ENCODE measurements around the gene PRR33.
A peak's percentile ranks its signal among the peaks of the same experiment; 100 is the strongest.
"Not testable (repeated sequence)": the region's sequence is repeated elsewhere in the genome, so short reads cannot be mapped to it uniquely, and the experiment has no call there.

PRR33 gene

GRCh38 chr11:1888811-1889210 lies 2.9 kb downstream of the PRR33 start:
- no peak for DNase-seq

- no peak for DNase-seq
Observed at GRCh38 chr11:1888347-1888753, 3.3 kb downstream of the PRR33 start.

DNA sequence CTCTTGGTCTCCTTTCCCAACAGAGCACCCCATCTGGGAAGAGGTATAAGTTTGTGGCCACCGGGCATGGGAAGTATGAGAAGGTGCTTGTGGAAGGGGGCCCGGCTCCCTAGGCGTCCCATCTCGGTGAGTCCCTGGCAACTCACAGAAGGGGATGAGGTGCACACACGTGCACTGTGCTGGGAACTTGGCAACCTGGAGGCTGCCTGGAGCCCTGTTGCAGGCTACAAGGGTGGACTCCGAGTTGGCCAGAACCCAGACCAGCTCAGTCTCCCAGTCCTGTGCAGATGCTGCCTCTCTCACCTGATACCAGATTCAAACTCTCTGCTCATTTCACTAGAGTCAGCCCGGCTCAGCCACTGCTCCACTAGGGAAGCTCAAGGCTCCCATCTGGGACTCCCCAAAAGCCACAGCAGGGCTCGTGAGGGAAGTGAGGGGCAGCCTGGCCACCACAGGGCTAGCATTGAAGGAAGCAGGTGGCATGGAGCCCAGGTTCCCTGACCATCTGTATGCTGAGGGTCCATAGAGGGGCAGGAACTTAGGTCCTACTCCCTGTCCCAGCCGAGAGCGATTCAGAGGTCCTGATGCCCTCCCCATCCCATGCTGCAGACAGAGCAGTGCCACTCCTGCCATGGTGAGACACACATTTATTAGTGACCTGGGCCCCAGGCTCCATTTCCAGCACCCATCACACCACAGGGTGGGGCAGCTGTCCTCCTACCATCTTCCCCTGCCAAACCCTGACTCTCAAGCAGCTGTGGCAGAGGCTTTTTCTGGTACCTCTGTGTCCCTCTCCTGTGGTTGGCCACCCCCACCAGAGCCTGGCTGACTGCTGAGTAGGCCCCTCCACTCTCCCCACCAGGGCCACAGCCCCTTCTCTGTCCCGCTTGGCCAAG lies 4.0 kb downstream of the PRR33 start:
- DNase-seq = no peak

- DNase-seq = not testable (repeated sequence)
Observed at GRCh38 chr11:1886551-1886950, 5.1 kb downstream of the PRR33 start.

DNA sequence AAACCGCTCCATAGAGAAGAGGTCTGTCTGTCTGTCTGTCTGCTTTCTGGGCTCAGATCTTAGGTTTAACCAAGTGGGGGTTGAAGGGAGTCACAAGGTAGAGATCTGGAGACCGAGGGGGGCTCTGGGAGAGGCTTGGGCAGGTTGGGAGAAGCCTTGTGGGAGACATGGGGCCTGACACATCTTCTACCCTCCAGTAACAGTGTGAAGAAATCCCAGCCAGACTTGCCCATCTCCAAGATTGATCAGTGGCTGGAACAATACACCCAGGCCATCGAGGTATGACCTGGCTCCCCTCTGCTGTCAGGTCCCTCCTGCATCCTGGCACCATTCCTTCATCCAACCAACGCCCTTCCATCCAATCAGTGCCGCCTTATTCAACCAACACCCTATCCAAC lies 7.4 kb downstream of the PRR33 start:
- DNase-seq = no peak

DNA sequence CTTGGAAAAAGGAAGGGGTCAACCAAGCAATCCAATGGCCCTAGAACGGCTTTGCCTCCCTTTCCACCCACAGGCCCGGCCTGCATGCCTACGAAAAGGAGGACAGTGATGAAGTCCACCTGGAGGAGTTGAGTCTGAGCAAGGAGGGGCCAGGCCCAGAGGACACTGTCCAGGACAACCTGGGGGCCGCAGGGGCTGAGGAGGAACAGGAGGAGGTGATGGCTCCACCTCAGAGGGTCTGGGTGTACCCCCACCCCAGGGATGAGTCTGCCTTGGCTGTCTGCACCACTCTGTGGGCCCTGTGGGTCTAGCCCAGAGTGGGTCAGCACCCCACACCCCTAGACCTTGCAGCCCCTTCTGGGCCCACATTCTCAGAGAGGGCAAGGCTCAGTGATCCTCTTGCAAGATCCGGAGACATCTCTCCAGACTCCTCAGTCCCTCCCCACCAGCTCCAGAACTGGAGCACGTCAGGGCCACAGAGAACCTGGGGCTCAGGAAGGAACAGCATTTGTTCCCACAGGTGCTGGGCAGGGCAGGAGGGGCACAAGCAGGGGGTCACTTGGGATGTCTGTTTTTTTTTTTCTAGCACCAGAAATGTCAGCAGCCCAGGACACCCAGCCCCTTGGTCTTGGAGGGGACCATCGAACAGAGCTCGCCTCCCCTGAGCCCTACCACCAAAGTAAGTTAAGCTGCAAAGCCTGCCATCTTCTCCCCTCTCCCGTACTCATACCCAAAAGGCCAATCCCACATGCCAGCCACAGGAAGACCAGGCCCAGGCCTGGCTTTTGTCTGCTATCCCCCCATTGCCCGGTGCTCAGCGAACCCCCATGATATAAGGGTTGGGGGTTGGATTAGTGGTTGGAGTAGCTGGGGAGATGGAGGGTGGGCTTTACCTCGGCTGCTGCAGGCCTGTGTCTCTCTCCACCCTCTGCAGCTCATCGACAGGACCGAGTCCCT lies 8.1 kb downstream of the PRR33 start:
- DNase-seq = no peak

DNA sequence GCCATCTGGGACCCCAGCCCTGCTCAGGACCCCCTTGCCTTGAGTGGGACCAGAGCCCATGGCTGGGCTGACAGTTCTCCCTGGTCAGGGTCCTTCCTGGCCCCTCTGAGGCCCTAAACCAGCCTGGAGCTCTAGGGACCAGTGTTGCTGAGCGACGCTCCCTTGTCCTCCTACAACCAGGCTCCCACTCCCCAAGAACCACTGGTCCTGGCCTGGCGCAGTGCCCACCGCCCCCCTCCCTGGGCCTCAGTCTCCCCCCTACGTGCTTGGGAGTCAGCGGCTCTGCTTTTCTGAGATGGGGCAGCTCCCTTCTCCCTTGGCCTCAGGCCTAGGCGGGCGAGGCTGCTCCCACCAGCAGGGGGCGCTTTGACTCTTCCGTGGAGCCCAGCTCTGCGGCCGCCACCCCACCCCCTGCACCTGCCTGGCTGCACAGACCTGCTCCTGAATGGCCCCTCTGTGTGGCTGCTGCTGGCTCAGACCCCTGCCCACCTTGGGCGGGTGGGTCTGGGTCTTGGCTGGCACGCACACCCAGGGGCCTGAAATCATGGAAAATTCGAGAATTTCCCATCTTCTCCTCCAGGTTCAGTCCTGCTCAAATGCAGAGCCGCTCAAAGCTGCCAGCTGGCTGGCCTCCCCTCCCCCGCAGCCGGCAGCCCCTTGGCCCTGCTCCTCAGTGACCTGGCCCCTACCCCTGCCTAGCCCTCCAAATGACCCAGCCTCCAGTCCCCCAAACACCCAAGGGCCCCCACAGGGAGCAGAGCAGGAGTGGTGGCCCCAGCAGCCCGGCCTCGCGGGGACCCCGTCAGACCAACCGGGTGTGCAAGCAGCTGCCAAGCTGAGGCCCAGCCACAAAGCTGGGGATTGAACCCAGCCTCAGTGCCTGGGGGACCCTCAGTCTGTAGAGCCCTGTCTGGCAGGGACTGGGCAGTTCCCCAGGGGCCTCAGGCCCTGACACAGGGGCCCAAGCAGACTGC lies 9.1 kb downstream of the PRR33 start:
- peak; percentile 40 for DNase-seq

- no peak for DNase-seq
Observed at GRCh38 chr11:1881442-1882264, 10.0 kb downstream of the PRR33 start.

GRCh38 chr11:1880746-1881441 lies 10.8 kb downstream of the PRR33 start:
- no peak for DNase-seq

DNA sequence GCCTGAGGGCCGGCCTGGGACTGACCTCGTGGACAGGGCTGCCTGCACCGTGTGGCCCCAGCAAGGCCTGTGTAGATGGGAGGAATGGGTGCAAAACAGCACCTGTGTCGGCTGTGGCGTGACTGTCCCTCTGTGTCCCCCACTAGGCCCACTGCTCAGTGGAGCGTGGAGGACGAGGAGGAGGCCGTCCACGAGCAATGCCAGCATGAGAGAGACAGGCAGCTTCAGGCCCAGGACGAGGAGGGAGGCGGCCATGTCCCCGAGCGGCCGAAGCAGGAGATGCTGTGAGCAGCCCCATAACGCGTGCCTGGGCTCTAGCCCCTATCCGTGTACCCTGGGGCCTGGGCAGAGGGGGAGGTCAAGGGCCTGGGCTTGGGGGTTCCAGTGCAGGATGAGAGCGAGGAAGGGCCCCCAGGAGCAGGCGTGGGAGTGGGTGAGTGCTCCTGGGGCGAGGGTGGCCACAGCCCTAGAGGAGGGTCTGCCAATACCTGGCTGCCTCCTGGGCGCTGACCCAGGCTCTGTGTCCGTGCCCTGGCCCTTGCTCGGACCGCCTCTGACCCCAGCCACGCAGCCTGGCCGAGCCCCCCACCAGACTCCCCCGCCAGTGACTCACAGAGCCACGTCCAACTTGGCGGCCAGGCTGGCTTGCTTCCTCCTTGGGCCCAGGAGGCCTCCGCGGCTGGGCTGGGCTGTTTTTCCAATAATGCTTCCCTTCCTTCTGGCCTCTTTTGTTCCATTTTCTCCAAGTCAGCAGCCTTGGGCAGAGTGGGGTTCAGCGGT lies 11.6 kb downstream of the PRR33 start:
- no peak for DNase-seq

DNA sequence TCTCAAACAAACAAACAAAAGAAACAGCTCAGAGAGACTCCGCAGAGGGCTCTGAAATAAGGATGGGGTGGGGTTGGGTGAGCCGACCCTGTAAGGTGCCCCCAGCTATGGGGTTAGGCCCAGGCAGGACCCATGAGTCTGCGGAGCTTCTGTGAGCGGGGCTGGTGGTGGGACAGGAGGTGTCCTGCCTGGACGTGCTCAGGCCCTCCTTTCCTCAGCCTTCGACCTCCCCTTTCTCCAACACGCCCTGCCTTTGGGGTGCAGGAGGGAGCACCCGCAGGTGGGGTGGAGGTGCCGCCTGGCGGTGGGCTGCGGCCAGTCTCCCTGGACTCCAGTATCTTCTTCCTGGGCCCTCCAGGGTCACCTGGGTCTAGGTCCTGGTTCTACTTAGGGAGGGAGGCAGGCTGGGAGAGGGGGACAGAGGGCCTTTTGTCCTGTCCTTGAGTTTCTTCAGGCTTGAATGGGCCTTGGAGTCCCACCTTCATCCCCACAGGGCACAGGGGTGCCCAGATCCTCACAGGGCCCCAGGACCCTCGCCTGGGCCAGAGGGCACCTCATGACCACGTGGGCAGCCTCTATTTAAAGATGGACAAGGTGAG lies 12.3 kb downstream of the PRR33 start:
- no peak for DNase-seq

- no peak for DNase-seq
Observed at GRCh38 chr11:1878137-1879031, 13.3 kb downstream of the PRR33 start.

GRCh38 chr11:1877211-1878136 lies 14.2 kb downstream of the PRR33 start:
- no peak for DNase-seq

DNA sequence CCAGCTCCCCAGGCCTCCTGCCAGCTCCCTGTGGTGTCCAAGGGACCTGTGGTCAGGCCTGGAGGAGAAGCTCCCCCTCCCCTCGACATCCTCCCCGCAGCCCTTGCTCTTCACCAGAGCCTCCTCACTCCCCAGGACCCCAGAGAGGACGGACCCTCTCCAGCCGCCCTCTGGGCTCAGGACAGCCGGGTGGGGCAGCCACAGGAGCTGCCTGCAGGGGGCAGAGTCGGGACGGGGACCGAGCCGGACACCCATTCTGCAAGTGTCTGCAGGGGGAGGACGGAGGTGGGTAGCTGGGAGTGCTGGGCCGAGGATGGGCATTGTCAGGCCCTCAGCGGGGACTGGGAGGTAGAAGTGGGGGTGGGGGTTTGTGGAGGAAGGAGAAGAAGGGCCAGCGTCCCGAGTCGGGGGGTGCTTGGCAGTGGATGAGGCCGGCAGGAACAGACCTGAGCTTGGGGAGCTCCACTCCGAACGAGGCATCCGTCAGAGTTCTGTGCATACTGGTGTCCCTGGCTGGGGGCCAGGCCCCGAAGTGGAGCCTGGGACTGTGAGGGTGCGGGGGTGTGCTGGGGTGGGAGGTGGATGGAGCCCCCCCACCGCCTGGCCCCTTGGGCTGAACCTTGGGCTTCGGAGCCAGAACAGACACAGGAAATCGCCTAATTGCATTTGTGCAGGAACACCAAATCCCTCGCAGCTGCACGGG lies 15.2 kb downstream of the PRR33 start:
- DNase-seq = no peak

DNA sequence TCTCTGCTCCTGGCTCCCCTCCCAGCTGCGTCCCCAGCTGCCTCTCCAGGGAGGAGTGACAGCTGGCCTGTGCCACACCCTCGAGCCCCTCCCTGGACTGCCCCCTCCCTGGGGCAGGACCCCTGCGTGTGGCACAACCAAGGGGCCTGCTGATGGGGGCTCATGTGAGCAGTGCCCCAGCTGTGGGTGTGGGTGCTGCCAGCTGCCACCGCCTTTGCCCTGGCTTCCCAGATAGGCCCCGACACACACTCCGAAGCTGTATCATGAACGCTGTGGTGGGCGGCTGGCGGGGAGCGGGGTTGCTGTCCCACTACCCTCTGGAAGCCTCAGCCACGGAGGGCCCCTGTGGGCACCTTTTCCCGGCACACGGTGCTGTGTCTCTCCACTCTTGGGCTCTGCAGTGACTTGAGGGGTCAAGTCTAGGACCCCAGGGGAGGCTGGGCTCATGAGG lies 15.8 kb downstream of the PRR33 start:
- DNase-seq = not testable (repeated sequence)

DNA sequence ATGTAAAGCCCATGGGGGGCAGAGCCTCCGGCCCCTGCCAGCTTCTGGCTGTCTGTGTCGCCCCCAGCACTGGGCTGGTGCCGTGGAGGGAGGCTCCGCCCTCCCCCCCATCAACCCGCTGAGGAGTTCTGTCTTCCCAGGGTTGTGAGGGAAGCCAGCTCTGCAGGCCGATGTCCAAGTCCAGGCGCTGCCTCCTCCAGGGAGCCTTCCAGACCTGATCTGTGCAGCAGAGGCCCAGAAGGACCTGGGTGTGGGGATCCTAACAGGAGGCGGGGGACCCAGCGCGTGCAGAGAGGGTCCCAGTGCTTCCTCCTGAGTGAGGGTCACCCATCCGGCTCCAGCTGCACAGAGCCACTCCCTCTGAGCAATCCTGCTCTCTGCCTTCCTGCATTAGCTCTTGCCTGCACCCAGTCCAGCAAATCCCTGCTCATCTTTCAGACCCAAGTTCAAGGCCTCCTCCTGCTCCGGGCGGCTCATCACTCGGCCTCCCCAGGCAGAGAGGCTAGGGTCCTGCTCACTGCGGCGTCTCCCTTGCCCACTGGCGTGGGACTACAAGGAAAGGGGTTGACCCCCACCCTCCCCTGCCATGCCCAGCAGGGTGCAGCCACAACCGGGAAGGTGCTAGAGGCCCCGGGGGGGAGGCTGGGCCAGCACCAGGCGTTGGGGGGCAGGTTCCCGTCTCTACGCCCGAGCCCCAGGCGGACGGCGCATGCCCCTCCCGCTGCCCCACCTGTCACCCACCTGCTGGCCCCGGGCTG lies 16.4 kb downstream of the PRR33 start:
- no peak for DNase-seq
